Epithelial cell of proximal tubule (primary cell): ENCODE measurements around the gene SELENOI. TPM values are rescaled to one million over a fixed set of nuclear protein-coding genes. Genes with fewer than 3 reads are reported as not detected.

Experiments
- DNase-seq: peaks from one replicate; pipeline ENCODE4 v3.0.0-alpha.2; 2011; ENCODE audit warnings: low read depth
- H3K4me3 ChIP-seq: 2 replicates; pipeline ENCODE4 v1.5.1; 2011; ENCODE audit warnings: low read depth, mild to moderate bottlenecking, low read length
- total RNA-seq: library from RNA; depleted of rRNA; stranded (reverse); fragments of >200 nt; gene quantifications from 2 replicates; pipeline ENCODE4 v1.2.3, GENCODE V29; 2015
- TF ChIP-seq, protein P1 (sequence below): conservative IDR thresholded peaks from 2 replicates; pipeline ENCODE4 v1.5.1; 2012; ENCODE audit warnings: low read depth, mild to moderate bottlenecking, low read length

Gene SELENOI
- total RNA-seq, 1 donor from 2014 or later, result 19.3 TPM

DNA sequence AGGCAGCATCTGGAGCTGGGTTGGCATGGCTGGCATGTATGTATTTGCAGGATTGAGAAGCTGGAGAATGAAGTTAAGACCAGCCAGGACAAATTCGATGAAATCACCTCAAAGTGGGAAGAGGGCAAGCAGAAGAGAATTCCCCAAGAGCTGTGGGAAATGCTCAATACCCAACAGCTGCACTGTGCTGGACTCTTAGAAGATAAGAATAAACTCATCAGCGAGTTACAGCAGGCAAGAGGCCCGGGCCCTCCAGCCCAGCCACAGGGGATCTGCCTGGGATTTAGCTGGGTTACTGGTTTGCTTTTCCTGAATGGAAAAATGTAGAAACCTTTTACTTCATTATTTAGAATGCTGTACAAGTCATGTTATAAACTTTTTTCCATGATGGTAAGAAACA, 78.3 kb downstream of the SELENOI start:
- no peak overlapping the region for H3K4me3 ChIP-seq
- no peak for DNase-seq
- TF ChIP-seq, protein P1, sequence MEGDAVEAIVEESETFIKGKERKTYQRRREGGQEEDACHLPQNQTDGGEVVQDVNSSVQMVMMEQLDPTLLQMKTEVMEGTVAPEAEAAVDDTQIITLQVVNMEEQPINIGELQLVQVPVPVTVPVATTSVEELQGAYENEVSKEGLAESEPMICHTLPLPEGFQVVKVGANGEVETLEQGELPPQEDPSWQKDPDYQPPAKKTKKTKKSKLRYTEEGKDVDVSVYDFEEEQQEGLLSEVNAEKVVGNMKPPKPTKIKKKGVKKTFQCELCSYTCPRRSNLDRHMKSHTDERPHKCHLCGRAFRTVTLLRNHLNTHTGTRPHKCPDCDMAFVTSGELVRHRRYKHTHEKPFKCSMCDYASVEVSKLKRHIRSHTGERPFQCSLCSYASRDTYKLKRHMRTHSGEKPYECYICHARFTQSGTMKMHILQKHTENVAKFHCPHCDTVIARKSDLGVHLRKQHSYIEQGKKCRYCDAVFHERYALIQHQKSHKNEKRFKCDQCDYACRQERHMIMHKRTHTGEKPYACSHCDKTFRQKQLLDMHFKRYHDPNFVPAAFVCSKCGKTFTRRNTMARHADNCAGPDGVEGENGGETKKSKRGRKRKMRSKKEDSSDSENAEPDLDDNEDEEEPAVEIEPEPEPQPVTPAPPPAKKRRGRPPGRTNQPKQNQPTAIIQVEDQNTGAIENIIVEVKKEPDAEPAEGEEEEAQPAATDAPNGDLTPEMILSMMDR, result no peak

DNA sequence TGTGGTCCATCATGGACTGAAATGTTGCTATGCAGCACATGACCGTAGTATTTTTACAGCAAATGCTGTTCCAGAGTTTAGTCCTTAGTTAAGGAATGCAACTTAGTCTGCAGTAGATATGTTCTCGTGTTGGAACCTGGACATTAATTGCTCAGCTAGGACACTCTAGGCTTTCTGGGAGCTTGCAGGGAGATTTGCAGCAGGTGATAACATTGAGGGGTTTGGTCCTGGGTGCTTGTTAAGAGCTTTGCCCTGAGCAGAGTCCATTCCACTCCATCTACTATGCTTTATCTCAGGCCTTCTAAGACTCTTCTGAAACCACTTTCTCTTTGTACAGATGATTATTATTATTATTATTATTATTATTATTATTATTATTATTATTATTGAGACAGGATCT, 82.9 kb downstream of the SELENOI start:
- H3K4me3 ChIP-seq, result no peak overlapping the region
- TF ChIP-seq, protein P1, result no peak
- no peak for DNase-seq

DNA sequence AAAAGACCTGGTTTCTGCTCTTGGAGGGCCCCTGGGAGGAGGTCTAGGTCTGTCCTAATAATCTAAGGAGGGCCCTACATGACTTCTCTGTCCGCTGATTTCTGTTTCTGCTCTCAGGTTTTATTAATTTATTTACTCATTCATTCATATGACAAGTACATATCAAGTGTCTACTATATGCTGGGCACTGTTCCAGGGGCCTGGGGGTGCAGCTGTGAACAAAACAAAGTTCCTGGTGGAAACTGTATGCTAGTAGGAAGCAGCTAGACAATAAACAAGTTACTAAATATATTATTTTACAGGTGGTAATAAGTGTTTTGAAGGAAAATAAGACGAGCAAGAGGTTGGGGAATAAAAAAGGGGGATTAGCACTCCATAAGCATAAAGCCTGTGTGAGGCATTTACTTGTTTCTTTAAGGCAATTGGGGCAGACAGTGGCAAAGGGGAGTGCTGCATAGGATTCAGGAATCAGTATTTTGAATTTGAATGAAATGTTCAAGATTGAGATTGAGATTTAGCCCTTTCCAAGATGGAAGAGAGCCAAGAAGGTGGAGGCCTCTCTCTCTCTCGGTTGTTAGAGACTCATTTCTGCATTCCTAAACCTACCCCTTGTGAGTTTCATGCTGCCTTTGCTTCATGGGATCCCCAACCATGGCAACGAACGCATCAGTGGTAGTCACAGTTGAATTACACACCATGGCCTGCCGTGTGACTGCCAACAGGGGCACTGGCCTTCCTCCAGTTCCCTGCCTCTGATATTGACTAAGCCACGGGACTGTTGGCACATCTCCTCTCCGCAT, 84.0 kb downstream of the SELENOI start:
- DNase-seq, result no peak
- no peak overlapping the region for H3K4me3 ChIP-seq
- TF ChIP-seq, protein P1, result no peak

DNA sequence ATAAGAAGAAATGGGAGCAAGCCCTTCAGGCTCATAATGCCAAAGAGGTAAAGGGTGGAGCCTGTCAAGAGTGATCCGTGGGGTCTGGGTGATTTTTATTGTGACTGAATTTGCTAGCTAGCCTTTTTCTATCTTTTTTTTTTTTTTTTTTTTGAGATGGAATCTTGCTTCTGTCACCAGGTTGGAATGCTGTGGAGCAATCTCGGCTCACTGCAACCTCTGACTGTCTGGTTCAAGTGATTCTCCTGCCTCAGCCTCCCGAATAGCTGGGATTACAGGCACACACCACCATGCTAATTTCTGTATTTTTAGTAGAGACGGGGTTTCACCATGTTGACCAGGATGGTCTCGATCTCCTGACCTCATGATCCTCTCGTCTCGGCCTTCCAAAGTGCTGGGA, 84.9 kb downstream of the SELENOI start:
- no peak for DNase-seq
- H3K4me3 ChIP-seq, result no peak overlapping the region
- TF ChIP-seq, protein P1, result no peak

DNA sequence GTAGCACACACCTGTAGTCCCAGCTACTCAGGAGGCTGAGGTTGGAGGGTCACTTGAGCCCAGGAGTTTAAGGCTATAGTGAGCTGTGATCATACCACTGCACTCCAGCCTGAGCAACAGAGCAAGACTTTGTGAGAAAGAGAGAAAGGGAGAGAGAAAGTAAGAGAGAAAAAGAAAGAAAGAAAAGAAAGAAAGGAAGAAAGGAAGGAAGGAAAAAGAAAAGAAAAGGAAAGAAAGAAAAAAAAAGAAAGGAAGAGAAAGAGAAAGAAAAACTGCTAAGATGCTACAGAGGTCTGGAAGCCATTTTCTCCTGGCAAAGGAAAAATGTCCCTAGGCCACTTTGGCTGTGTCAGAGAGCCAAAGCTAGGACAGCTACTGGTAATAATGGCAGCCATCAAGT, 86.4 kb downstream of the SELENOI start:
- no peak for DNase-seq
- TF ChIP-seq, protein P1, result no peak
- no peak overlapping the region for H3K4me3 ChIP-seq

DNA sequence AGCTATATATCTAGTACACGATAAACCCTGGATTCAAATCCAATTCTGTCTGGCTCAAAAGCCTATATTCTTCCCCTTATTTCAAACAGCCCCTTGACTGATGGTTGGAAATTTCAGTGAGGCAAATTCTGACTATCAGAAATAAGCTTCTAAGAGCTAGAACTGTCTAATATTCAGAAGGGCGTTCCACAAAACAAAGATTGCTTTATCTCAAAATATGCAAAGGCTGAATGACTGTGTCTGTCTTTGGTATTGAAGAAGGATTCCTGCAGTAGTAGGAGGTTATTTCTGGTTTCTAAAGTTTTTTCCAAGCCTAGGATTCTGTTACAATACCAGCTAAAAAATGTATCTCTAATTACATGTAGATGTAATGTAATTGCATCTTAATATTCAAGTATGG, 86.9 kb downstream of the SELENOI start:
- TF ChIP-seq, protein P1, result no peak
- H3K4me3 ChIP-seq, result no peak overlapping the region
- no peak for DNase-seq

DNA sequence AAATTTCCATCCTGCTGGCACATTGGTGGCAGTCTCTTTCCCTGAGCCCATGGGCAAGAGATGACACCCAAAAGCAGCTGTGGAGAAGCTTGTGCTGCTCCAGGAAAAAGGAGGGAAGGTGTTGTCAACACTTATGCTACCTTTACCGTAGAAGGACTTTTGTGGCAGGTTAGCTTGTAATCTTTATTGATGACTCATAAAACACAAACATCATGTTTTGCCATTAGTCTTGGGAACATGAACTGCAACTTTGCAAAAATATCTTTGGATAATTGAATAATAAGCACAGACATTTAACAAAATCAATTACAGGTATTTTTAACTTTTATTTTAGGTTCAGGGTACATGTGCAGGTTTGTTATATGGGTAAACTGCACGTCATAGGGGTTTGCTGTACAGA, 89.2 kb downstream of the SELENOI start:
- TF ChIP-seq, protein P1, result no peak
- DNase-seq, result no peak
- no peak overlapping the region for H3K4me3 ChIP-seq
